GM12875 (cell line): Measurements from ENCODE around the gene CDH20.

Experiments
- H3K4me3 ChIP-seq: one replicate; pipeline ENCODE4 v1.5.1; 2011; ENCODE audit warnings: low read depth, low read length, control low read depth
- TF ChIP-seq, protein P1 (sequence below): IDR thresholded peaks from 2 replicates; pipeline ENCODE4 v1.5.1; 2011; ENCODE audit warnings: low read depth, mild to moderate bottlenecking, control low read depth, inconsistent platforms, low read length, moderate library complexity, borderline replicate concordance; ENCODE audit not compliant: insufficient read depth

The CDH20 gene

GRCh38 chr18:61398961-61399705 lies 65.9 kb downstream of the CDH20 start:
- TF ChIP-seq, protein P1, sequence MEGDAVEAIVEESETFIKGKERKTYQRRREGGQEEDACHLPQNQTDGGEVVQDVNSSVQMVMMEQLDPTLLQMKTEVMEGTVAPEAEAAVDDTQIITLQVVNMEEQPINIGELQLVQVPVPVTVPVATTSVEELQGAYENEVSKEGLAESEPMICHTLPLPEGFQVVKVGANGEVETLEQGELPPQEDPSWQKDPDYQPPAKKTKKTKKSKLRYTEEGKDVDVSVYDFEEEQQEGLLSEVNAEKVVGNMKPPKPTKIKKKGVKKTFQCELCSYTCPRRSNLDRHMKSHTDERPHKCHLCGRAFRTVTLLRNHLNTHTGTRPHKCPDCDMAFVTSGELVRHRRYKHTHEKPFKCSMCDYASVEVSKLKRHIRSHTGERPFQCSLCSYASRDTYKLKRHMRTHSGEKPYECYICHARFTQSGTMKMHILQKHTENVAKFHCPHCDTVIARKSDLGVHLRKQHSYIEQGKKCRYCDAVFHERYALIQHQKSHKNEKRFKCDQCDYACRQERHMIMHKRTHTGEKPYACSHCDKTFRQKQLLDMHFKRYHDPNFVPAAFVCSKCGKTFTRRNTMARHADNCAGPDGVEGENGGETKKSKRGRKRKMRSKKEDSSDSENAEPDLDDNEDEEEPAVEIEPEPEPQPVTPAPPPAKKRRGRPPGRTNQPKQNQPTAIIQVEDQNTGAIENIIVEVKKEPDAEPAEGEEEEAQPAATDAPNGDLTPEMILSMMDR: no peak
- no peak overlapping the region for H3K4me3 ChIP-seq

DNA sequence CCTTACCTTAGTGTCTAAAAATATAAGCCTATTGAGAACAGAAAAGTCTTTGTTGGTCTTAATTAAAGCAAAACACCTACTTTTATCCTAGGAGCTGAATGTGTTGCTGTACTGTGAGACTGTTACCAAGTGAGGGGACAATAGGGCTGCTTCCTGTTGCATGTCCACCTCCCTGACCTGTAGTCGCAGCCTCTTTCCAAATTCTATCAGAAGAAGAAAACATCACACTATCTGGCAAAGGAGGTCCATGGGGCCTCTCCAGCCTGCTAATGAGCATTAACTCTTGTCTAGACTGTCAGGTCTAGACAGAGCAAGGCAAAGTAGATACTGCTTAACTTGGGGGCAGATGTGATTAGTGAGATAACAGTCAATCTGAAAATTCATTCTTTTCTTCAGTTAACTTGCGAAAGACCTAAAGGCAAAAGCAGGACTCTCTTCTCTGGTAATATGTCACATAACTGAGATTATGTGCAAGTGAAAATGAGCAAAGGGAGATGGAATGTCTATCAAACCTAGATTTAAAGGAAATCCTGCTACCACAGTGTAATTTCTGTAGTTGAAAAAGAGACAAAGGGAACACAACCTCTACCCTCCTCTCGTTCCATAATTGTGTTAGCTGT lies 66.9 kb downstream of the CDH20 start:
- no peak overlapping the region for H3K4me3 ChIP-seq
- TF ChIP-seq, protein P1: no peak

GRCh38 chr18:61400716-61401115 lies 67.5 kb downstream of the CDH20 start:
- no peak overlapping the region for H3K4me3 ChIP-seq
- TF ChIP-seq, protein P1: no peak

GRCh38 chr18:61402726-61403125 lies 69.5 kb downstream of the CDH20 start:
- TF ChIP-seq, protein P1: no peak
- no peak overlapping the region for H3K4me3 ChIP-seq

- H3K4me3 ChIP-seq: no peak overlapping the region
- TF ChIP-seq, protein P1: no peak
These were observed 80.2 kb downstream of the CDH20 start for GRCh38 chr18:61413396-61413795.

GRCh38 chr18:61414086-61414485 lies 80.9 kb downstream of the CDH20 start:
- H3K4me3 ChIP-seq: no peak overlapping the region
- TF ChIP-seq, protein P1: no peak

DNA sequence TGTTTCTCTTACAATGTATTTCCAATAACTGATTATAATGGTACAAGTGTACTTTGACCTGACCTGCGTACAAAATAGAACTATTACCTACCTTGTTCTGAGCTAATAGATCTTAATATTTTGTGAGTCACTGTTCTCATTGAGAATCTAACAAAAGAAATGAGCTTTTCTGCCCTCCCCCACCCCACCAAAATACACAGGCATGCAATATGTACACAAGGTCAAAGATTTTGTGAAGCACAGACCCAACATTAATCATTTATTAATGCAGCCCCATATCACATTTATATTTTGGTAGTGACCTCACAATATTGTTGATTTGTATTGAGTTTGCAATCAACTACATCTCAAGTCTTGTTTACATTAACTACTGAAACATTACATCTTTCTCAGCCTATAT lies 86.5 kb downstream of the CDH20 start:
- TF ChIP-seq, protein P1: no peak
- H3K4me3 ChIP-seq: no peak overlapping the region
